ENCODE measurements around the gene EPM2A. TPM values are rescaled to one million over a fixed set of nuclear protein-coding genes. Genes with fewer than 3 reads are reported as not detected.

Gene EPM2A
- total and polyA plus RNA-seq, 2 experiments from 2014 or later, result 3.7 to 17.8 TPM

GRCh38 chr6:145603424-145603833, 131.9 kb downstream of the EPM2A start:
- Histone ChIP-seq H3K36me3 (ENCODE audit: insufficient read depth) (no peaks in the 10 kb centered on the region), H2AFZ (no peak overlapping the region), H4K20me1 (replicated peaks; ENCODE audit: insufficient read depth) (no peaks in the 10 kb centered on the region), H3F3A (replicated peaks; ENCODE audit: low read depth) (no peaks in the 10 kb centered on the region), H3K4me1 (ENCODE audit: insufficient read depth) (no peaks in the 10 kb centered on the region), H3K27ac (ENCODE audit: low read depth) (no peak overlapping the region), H3K4me2 (no peak overlapping the region), H3K4me3 (no peak overlapping the region), H3K27me3 (ENCODE audit: insufficient read depth) (no peaks in the 10 kb centered on the region), H3K9me2 (ENCODE audit: insufficient read depth) (no peaks in the 10 kb centered on the region), H3K79me2 (replicated peaks; ENCODE audit: insufficient read depth) (no peaks in the 10 kb centered on the region)
- no peaks in the 10 kb centered on the region for H3K9me3 Mint-ChIP-seq
- no peaks in the 10 kb centered on the region for H3K36me3 Mint-ChIP-seq (ENCODE audit: low read depth)
- H3K27me3 Mint-ChIP-seq (ENCODE audit: insufficient read depth, low read depth, poor library complexity), result no peaks in the 10 kb centered on the region
- no peaks in the 10 kb centered on the region for H3K4me1 Mint-ChIP-seq
- H3K27ac Mint-ChIP-seq, result no peak overlapping the region
- ATAC-seq (no peak), DNase-seq (ENCODE audit: low spot score) (no peak)
- H3K4me3 Mint-ChIP-seq, result no peak overlapping the region
- TF ChIP-seq EZH2 (IDR thresholded peaks at IDR 0.05; ENCODE audit: low read depth, unreplicated experiment) (no peak), ZNF462 (CRISPR knock-in tag; IDR thresholded peaks at IDR 0.05) (no peak), ZNF114 (CRISPR knock-in tag; IDR thresholded peaks at IDR 0.05) (no peak), POLR2AphosphoS5 (IDR thresholded peaks at IDR 0.05; ENCODE audit: low read depth) (no peak), ZNF331 (CRISPR knock-in tag; IDR thresholded peaks at IDR 0.05; ENCODE audit: low read depth) (no peak), CTCF (conservative IDR thresholded peaks at IDR 0.05; ENCODE audit: low read depth in 2 of 2) (no peak), EZH2phosphoT487 (IDR thresholded peaks at IDR 0.05; ENCODE audit: unreplicated experiment) (no peak), JUNB (IDR thresholded peaks at IDR 0.05; ENCODE audit: unreplicated experiment) (no peak), ETS1 (IDR thresholded peaks at IDR 0.05) (no peak), STAT1 (IDR thresholded peaks at IDR 0.05; ENCODE audit: unreplicated experiment) (no peak), NANOG (IDR thresholded peaks at IDR 0.05; ENCODE audit: borderline replicate concordance) (no peak), REST (IDR thresholded peaks at IDR 0.05; ENCODE audit: unreplicated experiment) (no peak), CREB1 (CRISPR knock-in tag; IDR thresholded peaks at IDR 0.05; ENCODE audit: low read depth) (no peak)
